MM.1S (cell line): Measurements from ENCODE around the gene CHST6.
"Not testable (repeated sequence)": the region's sequence is repeated elsewhere in the genome, so short reads cannot be mapped to it uniquely, and the experiment has no call there.

Experiments
- EZH2 ChIP-seq: fragments of 300-600 bp; sonication (generic); optimal IDR thresholded peaks from 2 replicates; pipeline ENCODE3; 2017; ENCODE audit warnings: low read depth, mild to moderate bottlenecking, antibody characterized with exemption, low read length, mixed read lengths
- EZH2phosphoT487 ChIP-seq: fragments of 300-600 bp; sonication (generic); IDR thresholded peaks from 2 replicates; pipeline ENCODE4 v1.6.1; 2018; ENCODE audit warnings: antibody characterized with exemption, low read length
- TF ChIP-seq, protein P1 (sequence below): fragments of 300-600 bp; sonication (generic); IDR thresholded peaks from 2 replicates; pipeline ENCODE4 v1.5.1; 2016; ENCODE audit warnings: antibody characterized with exemption, low read length, mixed read lengths

DNA sequence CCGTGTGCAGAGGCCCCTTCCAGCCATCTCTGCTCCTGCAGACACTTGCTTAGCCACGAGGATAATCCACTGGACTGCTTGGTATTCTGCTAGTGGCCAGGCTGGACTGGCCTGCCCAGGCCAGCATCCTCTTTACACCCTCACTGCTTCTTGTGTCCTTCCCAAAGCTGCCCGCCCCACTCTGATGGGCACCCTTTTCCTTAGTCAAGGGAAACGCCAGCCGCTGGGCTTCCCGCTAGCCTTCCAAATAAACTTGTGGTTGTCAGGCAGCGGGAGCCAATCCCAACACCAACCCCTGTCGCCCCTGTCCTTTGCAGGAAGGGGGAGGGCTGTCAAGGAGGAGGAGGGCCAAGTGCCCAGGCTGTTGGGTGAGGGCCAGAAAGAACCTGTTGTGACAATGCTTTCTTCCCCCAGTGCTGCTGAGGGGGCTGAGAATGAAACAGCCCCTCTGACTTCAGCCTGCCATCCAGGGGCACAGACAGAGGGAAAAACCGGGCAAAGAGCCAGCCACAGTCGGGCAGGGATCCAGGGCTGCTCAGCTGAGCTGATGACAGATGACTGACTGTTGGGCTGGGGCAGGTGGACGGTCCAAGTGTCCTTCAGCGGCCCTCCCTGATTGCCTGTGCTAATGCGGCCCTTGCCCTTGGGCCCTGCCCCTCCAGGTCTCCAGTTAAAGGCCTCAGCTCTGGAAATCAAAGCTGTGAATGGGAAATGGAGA lies 3.5 kb upstream of the CHST6 start:
- TF ChIP-seq, protein P1, sequence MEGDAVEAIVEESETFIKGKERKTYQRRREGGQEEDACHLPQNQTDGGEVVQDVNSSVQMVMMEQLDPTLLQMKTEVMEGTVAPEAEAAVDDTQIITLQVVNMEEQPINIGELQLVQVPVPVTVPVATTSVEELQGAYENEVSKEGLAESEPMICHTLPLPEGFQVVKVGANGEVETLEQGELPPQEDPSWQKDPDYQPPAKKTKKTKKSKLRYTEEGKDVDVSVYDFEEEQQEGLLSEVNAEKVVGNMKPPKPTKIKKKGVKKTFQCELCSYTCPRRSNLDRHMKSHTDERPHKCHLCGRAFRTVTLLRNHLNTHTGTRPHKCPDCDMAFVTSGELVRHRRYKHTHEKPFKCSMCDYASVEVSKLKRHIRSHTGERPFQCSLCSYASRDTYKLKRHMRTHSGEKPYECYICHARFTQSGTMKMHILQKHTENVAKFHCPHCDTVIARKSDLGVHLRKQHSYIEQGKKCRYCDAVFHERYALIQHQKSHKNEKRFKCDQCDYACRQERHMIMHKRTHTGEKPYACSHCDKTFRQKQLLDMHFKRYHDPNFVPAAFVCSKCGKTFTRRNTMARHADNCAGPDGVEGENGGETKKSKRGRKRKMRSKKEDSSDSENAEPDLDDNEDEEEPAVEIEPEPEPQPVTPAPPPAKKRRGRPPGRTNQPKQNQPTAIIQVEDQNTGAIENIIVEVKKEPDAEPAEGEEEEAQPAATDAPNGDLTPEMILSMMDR = not testable (repeated sequence)
- TF ChIP-seq EZH2, EZH2phosphoT487: not testable (repeated sequence)
